A549 (cell line): ENCODE measurements around the gene MAPKAPK3. TPM values are rescaled to one million over a fixed set of nuclear protein-coding genes. Genes with fewer than 3 reads are reported as not detected.

Source experiments
- ATAC-seq, 2 experiments: fragments of 200-7000 bp in 1 of 2; fragments of >200 bp in 1 of 2; cut with Nextera tagmentation in 1 of 2; cut with Tn5 transposase in 1 of 2; 3 replicates each; pipeline versions ENCODE4 v1.8.0 to v1.9.1; 2018 to 2020; ENCODE audit warnings: mild to moderate bottlenecking in 1 of 2, moderate library complexity in 1 of 2
- CTCF ChIA-PET: fragments of 300-600 bp; sonication (Branson Sonifier 250); formaldehyde crosslinking; extraction: SDS; loops from one replicate; lab custom pipeline; 2021; ENCODE audit warnings: antibody characterized with exemption, inconsistent platforms; lab: Yijun Ruan, JAX
- POLR2A ChIA-PET: fragments of 350-600 bp; formaldehyde crosslinking; extraction: SDS; loops from one replicate; lab custom pipeline; 2021; ENCODE audit warnings: antibody characterized with exemption, inconsistent platforms; lab: Yijun Ruan, JAX
- DNase-seq, 2 experiments: peaks; one replicate each; pipeline versions ENCODE4 v3.0.0 to v3.0.0-alpha.2; 2011 to 2016; ENCODE audit warnings: low read depth in 1 of 2, low spot score in 1 of 2
- FAIRE-seq: peaks from 2 replicates; lab custom pipeline; 2011; peaks lifted over from hg19 to GRCh38; lab: Jason Lieb, UNC
- H3K27ac ChIP-seq, 2 experiments: fragments of >200 bp; sonication (Bioruptor Twin); formaldehyde crosslinking; 3 replicates each; pipeline ENCODE4 v1.5.1; 2016 to 2017
- H3K4me1 ChIP-seq: fragments of >200 bp; sonication (Bioruptor Twin); formaldehyde crosslinking; 3 replicates; pipeline ENCODE4 v1.6.1; 2016
- H3K4me2 ChIP-seq: fragments of >200 bp; sonication (Bioruptor Twin); formaldehyde crosslinking; 3 replicates; pipeline ENCODE4 v1.6.1; 2016
- H3K4me3 ChIP-seq: fragments of >200 bp; sonication (Bioruptor Twin); formaldehyde crosslinking; 3 replicates; pipeline ENCODE4 v1.5.1; 2016
- H3K9me3 ChIP-seq: fragments of >200 bp; sonication (Bioruptor Twin); formaldehyde crosslinking; 3 replicates; pipeline ENCODE4 v1.6.1; 2016
- ATOH8 ChIP-seq: fragments of 250-450 bp; sonication (Bioruptor Pico); IDR thresholded peaks from 2 replicates; pipeline ENCODE4 v1.5.0; 2020; ENCODE audit warnings: low read depth, mild to moderate bottlenecking, moderate library complexity
- CHD4 ChIP-seq: fragments of 200-600 bp; sonication (generic); IDR thresholded peaks from 2 replicates; pipeline ENCODE4 v1.6.1; 2016; ENCODE audit warnings: antibody characterized with exemption, mild to moderate bottlenecking, borderline replicate concordance
- CTCF ChIP-seq: fragments of >200 bp; sonication (Bioruptor Twin); formaldehyde crosslinking; IDR thresholded peaks from 3 replicates; pipeline ENCODE4 v1.5.1; 2016
- E2F6 ChIP-seq: IDR thresholded peaks from 2 replicates; pipeline ENCODE4 v1.6.1; 2012; ENCODE audit warnings: low read depth, borderline replicate concordance
- HOXB5 ChIP-seq: fragments of 250-450 bp; sonication (Bioruptor Pico); IDR thresholded peaks from 2 replicates; pipeline ENCODE4 v1.5.0; 2020; ENCODE audit warnings: mild to moderate bottlenecking, moderate library complexity
- JUN ChIP-seq, 2 experiments: fragments of >200 bp; sonication (Bioruptor Twin); formaldehyde crosslinking; IDR thresholded peaks; 2 replicates in 1 of 2; 3 replicates in 1 of 2; pipeline ENCODE4 v1.6.1; 2016 to 2017
- KDM1A ChIP-seq: fragments of 200-600 bp; sonication (generic); IDR thresholded peaks from 2 replicates; pipeline ENCODE4 v1.6.1; 2016; ENCODE audit warnings: low read depth, mild to moderate bottlenecking
- MAX ChIP-seq: IDR thresholded peaks from 2 replicates; pipeline ENCODE4 v1.6.1; 2012
- MYC ChIP-seq: IDR thresholded peaks from 2 replicates; pipeline ENCODE4 v1.6.1; 2012; ENCODE audit warnings: mild to moderate bottlenecking, inconsistent platforms, low read length, improper control_type of control experiment, borderline replicate concordance
- PBX3 ChIP-seq: IDR thresholded peaks from 2 replicates; pipeline ENCODE4 v1.6.1; 2012
- PHF8 ChIP-seq: fragments of 200-600 bp; sonication (generic); IDR thresholded peaks from 2 replicates; pipeline ENCODE4 v1.6.1; 2016; ENCODE audit warnings: low read depth, mild to moderate bottlenecking, antibody characterized with exemption, moderate library complexity, borderline replicate concordance
- POLR2AphosphoS2 ChIP-seq: conservative IDR thresholded peaks from 2 replicates; pipeline ENCODE4 v1.6.1; 2012; ENCODE audit warnings: low read length, improper control_type of control experiment, inconsistent platforms
- RARB ChIP-seq: fragments of 250-450 bp; sonication (Bioruptor Pico); IDR thresholded peaks from 2 replicates; pipeline ENCODE4 v1.8.0; 2021; ENCODE audit warnings: mild to moderate bottlenecking, moderate library complexity
- RNF2 ChIP-seq: fragments of 200-600 bp; sonication (generic); IDR thresholded peaks from 2 replicates; pipeline ENCODE4 v1.6.1; 2016; ENCODE audit warnings: low read depth, mild to moderate bottlenecking, antibody characterized with exemption, moderate library complexity, borderline replicate concordance
- USF2 ChIP-seq: fragments of 450-650 bp; IDR thresholded peaks from 2 replicates; pipeline ENCODE4 v1.6.1; 2014; ENCODE audit warnings: antibody characterized with exemption
- ZC3H11A ChIP-seq: fragments of 450-650 bp; IDR thresholded peaks from 2 replicates; pipeline ENCODE4 v1.6.1; 2014; ENCODE audit warnings: antibody characterized with exemption, mild to moderate bottlenecking
- WGBS: methylation state at CpG from one replicate; pipeline ENCODE4 v1.1.6; 2017; ENCODE audit errors: missing lambda C conversion rate; 5-methylcytosine and 5-hydroxymethylcytosine counted together
- polyA minus RNA-seq: library from RNA; depleted of rRNA, polyadenylated mRNA; stranded (reverse); fragments of >200 nt; gene quantifications from 2 replicates; pipeline ENCODE4 v1.2.3, GENCODE V29; 2011; rRNA and poly(A)+ RNA removed
- polyA plus RNA-seq, 4 experiments: library from polyadenylated mRNA; depleted of rRNA in 3 of 4; stranded (reverse); fragments of >200 nt; fragmentation: RNase III in 1 of 4; extraction: RNeasy Plus Mini Kit Qiagen cat#74134 plus additional on column Dnase treatment in 1 of 4; gene quantifications; 2 replicates in 3 of 4; 3 replicates in 1 of 4; pipeline ENCODE4 v1.2.3, GENCODE V29; 2011 to 2017

MAPKAPK3 gene
- polyA plus RNA-seq (2011; rRNA removed) (16.5 and 22.8 TPM in 2 replicates), polyA plus RNA-seq (2017; fragmentation: RNase III; extraction: RNeasy Plus Mini Kit Qiagen cat#74134 plus additional on column Dnase treatment) (14.1 to 16.0 TPM (median 14.6 TPM) in 3 replicates), polyA minus RNA-seq (20.9 and 28.0 TPM in 2 replicates)
- 19.6 and 23.7 TPM in 2 replicates for polyA plus RNA-seq (2012; cell fraction: cytosol; rRNA removed)
- polyA plus RNA-seq (2012; cell fraction: nucleus; rRNA removed), result 18.4 TPM in 2 replicates

GRCh38 chr3:50617096-50617791, at the start of gene MAPKAPK3:
Gene MAPKAPK3 (plus strand): TSS chr3:50617151. CDS start chr3:50617566, 415 bp downstream.
- ATAC-seq, result peak; percentile 5 to 41; a peak in 3 of 6 replicates
- no peaks in the 10 kb centered on the region for H3K9me3 ChIP-seq
- FAIRE-seq, result no peak
- peaks cover 6% of the 10 kb centered on the region; the same call in 1 of the 3 replicates for H3K4me1 ChIP-seq
- H3K4me2 ChIP-seq, result peak within 1 kb of the TSS; percentile 86
- H3K27ac ChIP-seq, result peak within 1 kb of the TSS; percentile 91 to 95
- ChIA-PET POLR2A (interaction anchor here (0.6 to 2.3 kb wide), 4 partner anchors 16 to 882 kb away, joined by 3 to 12 read pairs (median 4); partner anchors contain the start of gene HEMK1), CTCF (interaction anchor here (0.6 to 18.5 kb wide), 20 partner anchors 9 to 1022 kb away, joined by 3 to 375 read pairs (median 7); partner anchors contain the start of genes C3orf18, DOCK3, HEMK1 and MANF)
- no peak for DNase-seq
- TF ChIP-seq CTCF (no peak), E2F6 (peak; percentile 53; the same call in 1 of the 2 replicates), MYC (0 out of 2 replicates have a peak, but pooled peaks have one; percentile 37), JUN (IDR thresholded peaks at IDR 0.05) (peak in 1 of 2 experiments; percentile 45; a peak in 1 of 5 replicates), HOXB5 (CRISPR knock-in tag) (0 out of 2 replicates have a peak, but pooled peaks have one; percentile 44), MAX (peak; percentile 60), CHD4 (no peak), PHF8 (peak; percentile 43; the same call in 1 of the 2 replicates), USF2 (peak; percentile 55), RARB (CRISPR knock-in tag) (no peak), ZC3H11A (no peak), ATOH8 (CRISPR knock-in tag) (0 out of 2 replicates have a peak, but pooled peaks have one; percentile 5), RNF2 (0 out of 2 replicates have a peak, but pooled peaks have one; percentile 44)
- no CpG with 5 or more reads among the region's 58 CpGs for WGBS
- H3K4me3 ChIP-seq, result peak within 1 kb of the TSS; percentile 90

- WGBS, result 27% methylated on average over 3 of the region's 53 CpGs
- H3K4me2 ChIP-seq, result peak within 1 kb of the TSS; percentile 90
- FAIRE-seq, result no peak
- peak within 1 kb of the TSS; percentile 95 to 97 for H3K27ac ChIP-seq
- peak; percentile 71 to 95 for DNase-seq
- peak; percentile 77 to 86 for ATAC-seq
- H3K4me3 ChIP-seq, result peak within 1 kb of the TSS; percentile 98
- no peak for TF ChIP-seq POLR2AphosphoS2
- TF ChIP-seq CHD4, result peak; percentile 96
- peak; percentile 91 for TF ChIP-seq PBX3
- TF ChIP-seq KDM1A, result peak; percentile 79
- TF ChIP-seq, all 56 proteins: peak for 3
- ChIA-PET CTCF (interaction anchor here (1.1 to 22.5 kb wide), 5 partner anchors 11 to 41 kb away, joined by 3 to 375 read pairs (median 4); partner anchors contain the start of genes CISH and MAPKAPK3), POLR2A (no interaction called here)
- Histone ChIP-seq H3K9me3 (no peaks in the 10 kb centered on the region), H3K4me1 (peaks cover 20% of the 10 kb centered on the region)
Measured at GRCh38 chr3:50567386-50568167, 49.4 kb upstream of the MAPKAPK3 start, which contains the start of gene C3orf18. Gene C3orf18 (minus strand): TSS chr3:50567747. CDS start chr3:50565699, 2,048 bp downstream.
